ENCODE data around the gene MOV10L1.

The MOV10L1 gene

GRCh38 chr22:50083462-50084079, 6.2 kb upstream of the MOV10L1 start:
- no peaks in the 10 kb centered on the region for H3K9me3 ChIP-seq (replicated peaks; ENCODE audit: insufficient read depth, low read length)
- H3K4me3 ChIP-seq (ENCODE audit: low read length) = no peak overlapping the region
- no peaks in the 10 kb centered on the region for H4K20me1 ChIP-seq (ENCODE audit: insufficient read depth, low read length)
- peaks cover 4% of the 10 kb centered on the region; the same call in 1 of the 2 replicates for H3K4me1 ChIP-seq (ENCODE audit: low read length)
- TF ChIP-seq EZH2 (optimal IDR thresholded peaks at IDR 0.05; ENCODE audit: low read depth, low read length) (no peak), EZH2phosphoT487 (IDR thresholded peaks at IDR 0.05; ENCODE audit: low read length) (no peak), CTCF (IDR thresholded peaks at IDR 0.05; ENCODE audit: low read length) (no peak)
- no peak for DNase-seq
- no peak overlapping the region for H2AFZ ChIP-seq (ENCODE audit: low read length)
- no peak overlapping the region for H3K27ac ChIP-seq (ENCODE audit: low read length)
- H3K4me2 ChIP-seq (ENCODE audit: low read depth, low read length) = peak overlapping the region; percentile 27; the same call in 1 of the 2 replicates
- H3F3A ChIP-seq (ENCODE audit: insufficient read depth, low read length) = no peaks in the 10 kb centered on the region
- H3K79me2 ChIP-seq (ENCODE audit: low read length) = no peaks in the 10 kb centered on the region
- H3K36me3 ChIP-seq (replicated peaks; ENCODE audit: insufficient read depth, low read length) = no peaks in the 10 kb centered on the region
- H3K27me3 ChIP-seq (replicated peaks; ENCODE audit: insufficient read depth, low read length) = peaks cover 47% of the 10 kb centered on the region
- no peaks in the 10 kb centered on the region for H3K9me2 ChIP-seq (replicated peaks; ENCODE audit: insufficient read depth, low read length)
- no peak overlapping the region for H3K9ac ChIP-seq (ENCODE audit: low read length)

GRCh38 chr22:50084080-50084477, 5.7 kb upstream of the MOV10L1 start:
- no peak for DNase-seq
- Histone ChIP-seq H3K4me2 (ENCODE audit: low read depth, low read length) (no peak overlapping the region), H3K36me3 (replicated peaks; ENCODE audit: insufficient read depth, low read length) (no peaks in the 10 kb centered on the region), H3K79me2 (ENCODE audit: low read length) (no peaks in the 10 kb centered on the region), H3K9me2 (replicated peaks; ENCODE audit: insufficient read depth, low read length) (no peaks in the 10 kb centered on the region), H3K27me3 (replicated peaks; ENCODE audit: insufficient read depth, low read length) (peaks cover 50% of the 10 kb centered on the region), H3K9me3 (replicated peaks; ENCODE audit: insufficient read depth, low read length) (no peaks in the 10 kb centered on the region), H3K27ac (ENCODE audit: low read length) (no peak overlapping the region), H2AFZ (ENCODE audit: low read length) (no peak overlapping the region), H3K9ac (ENCODE audit: low read length) (no peak overlapping the region), H3K4me1 (ENCODE audit: low read length) (peaks cover 4% of the 10 kb centered on the region; the same call in 1 of the 2 replicates), H3F3A (ENCODE audit: insufficient read depth, low read length) (no peaks in the 10 kb centered on the region), H4K20me1 (ENCODE audit: insufficient read depth, low read length) (no peaks in the 10 kb centered on the region), H3K4me3 (ENCODE audit: low read length) (no peak overlapping the region)
- TF ChIP-seq EZH2 (optimal IDR thresholded peaks at IDR 0.05; ENCODE audit: low read depth, low read length) = no peak
- TF ChIP-seq CTCF (IDR thresholded peaks at IDR 0.05; ENCODE audit: low read length) = no peak
- no peak for TF ChIP-seq EZH2phosphoT487 (IDR thresholded peaks at IDR 0.05; ENCODE audit: low read length)

GRCh38 chr22:50084614-50085021, 5.2 kb upstream of the MOV10L1 start:
- DNase-seq = no peak
- no peaks in the 10 kb centered on the region for H3K79me2 ChIP-seq (ENCODE audit: low read length)
- H3K9ac ChIP-seq (ENCODE audit: low read length) = no peak overlapping the region
- H3K4me2 ChIP-seq (ENCODE audit: low read depth, low read length) = no peak overlapping the region; the same call in 1 of the 2 replicates
- no peak overlapping the region for H3K4me3 ChIP-seq (ENCODE audit: low read length)
- H3K9me2 ChIP-seq (replicated peaks; ENCODE audit: insufficient read depth, low read length) = no peaks in the 10 kb centered on the region
- no peaks in the 10 kb centered on the region for H3F3A ChIP-seq (ENCODE audit: insufficient read depth, low read length)
- H3K27me3 ChIP-seq (replicated peaks; ENCODE audit: insufficient read depth, low read length) = peaks cover 51% of the 10 kb centered on the region
- TF ChIP-seq EZH2 (optimal IDR thresholded peaks at IDR 0.05; ENCODE audit: low read depth, low read length) (no peak), EZH2phosphoT487 (IDR thresholded peaks at IDR 0.05; ENCODE audit: low read length) (no peak), CTCF (IDR thresholded peaks at IDR 0.05; ENCODE audit: low read length) (no peak)
- H3K36me3 ChIP-seq (replicated peaks; ENCODE audit: insufficient read depth, low read length) = no peaks in the 10 kb centered on the region
- H4K20me1 ChIP-seq (ENCODE audit: insufficient read depth, low read length) = no peaks in the 10 kb centered on the region
- no peaks in the 10 kb centered on the region for H3K9me3 ChIP-seq (replicated peaks; ENCODE audit: insufficient read depth, low read length)
- no peak overlapping the region for H3K27ac ChIP-seq (ENCODE audit: low read length)
- H2AFZ ChIP-seq (ENCODE audit: low read length) = no peak overlapping the region
- peaks cover 4% of the 10 kb centered on the region; the same call in 1 of the 2 replicates for H3K4me1 ChIP-seq (ENCODE audit: low read length)

Data from MM.1S (cell line).